Neural progenitor cell (in vitro differentiated cells): ENCODE results near the gene EHBP1. TPM values are rescaled to one million over a fixed set of nuclear protein-coding genes. Genes with fewer than 3 reads are reported as not detected.

Source experiments
- DNase-seq: peaks from one replicate; pipeline ENCODE4 v3.0.0-alpha.2; 2016; ENCODE audit warnings: low spot score
- H2AFZ ChIP-seq: fragments of 200-600 bp; sonication (generic); replicated peaks from 2 replicates; pipeline ENCODE4 v1.6.1; 2016; ENCODE audit warnings: antibody characterized with exemption
- H3F3A ChIP-seq: fragments of 200-600 bp; sonication (generic); 2 replicates; pipeline ENCODE4 v1.6.1; 2016; ENCODE audit warnings: antibody characterized with exemption, low read depth
- H3K27ac ChIP-seq: fragments of 200-600 bp; sonication (generic); 2 replicates; pipeline ENCODE4 v1.5.1; 2016; ENCODE audit warnings: mild to moderate bottlenecking
- H3K27me3 ChIP-seq: fragments of 200-600 bp; sonication (generic); 2 replicates; pipeline ENCODE4 v1.6.1; 2016; ENCODE audit warnings: mild to moderate bottlenecking, moderate library complexity
- H3K36me3 ChIP-seq: fragments of 200-600 bp; sonication (generic); 2 replicates; pipeline ENCODE4 v1.5.1; 2016
- H3K4me1 ChIP-seq: fragments of 200-600 bp; sonication (generic); 2 replicates; pipeline ENCODE4 v1.6.1; 2016; ENCODE audit warnings: mixed run types
- H3K4me2 ChIP-seq: fragments of 200-600 bp; sonication (generic); 2 replicates; pipeline ENCODE4 v1.6.1; 2016
- H3K4me3 ChIP-seq: fragments of 200-600 bp; sonication (generic); 2 replicates; pipeline ENCODE4 v1.5.1; 2016
- H3K79me2 ChIP-seq: fragments of 200-600 bp; sonication (generic); 2 replicates; pipeline ENCODE4 v1.6.1; 2016; ENCODE audit warnings: low read depth
- H3K9ac ChIP-seq: fragments of 200-600 bp; sonication (generic); 2 replicates; pipeline ENCODE4 v1.6.1; 2016
- H3K9me3 ChIP-seq: fragments of 200-600 bp; sonication (generic); 2 replicates; pipeline ENCODE4 v1.5.1; 2016; ENCODE audit warnings: low read depth
- H4K20me1 ChIP-seq: fragments of 200-600 bp; sonication (generic); 2 replicates; pipeline ENCODE4 v1.6.1; 2016; ENCODE audit warnings: low read depth
- H3K27ac Mint-ChIP-seq: 3 replicates; pipeline ENCODE4 v1.8.0; 2021; ENCODE audit warnings: mixed read lengths
- H3K27me3 Mint-ChIP-seq: 2 replicates; pipeline ENCODE4 v1.8.0; 2022; ENCODE audit warnings: low read depth, mild to moderate bottlenecking, inconsistent platforms, moderate library complexity, mixed read lengths; ENCODE audit not compliant: insufficient read depth
- H3K36me3 Mint-ChIP-seq: 3 replicates; pipeline ENCODE4 v1.8.0; 2021; ENCODE audit warnings: mixed read lengths
- H3K4me1 Mint-ChIP-seq: 3 replicates; pipeline ENCODE4 v1.8.0; 2021; ENCODE audit warnings: mixed read lengths
- H3K4me3 Mint-ChIP-seq: 3 replicates; pipeline ENCODE4 v1.8.0; 2021; ENCODE audit warnings: mild to moderate bottlenecking, moderate library complexity, mixed read lengths
- H3K9me3 Mint-ChIP-seq: 3 replicates; pipeline ENCODE4 v1.8.0; 2020; ENCODE audit warnings: mixed read lengths
- CTCF ChIP-seq: fragments of 200-600 bp; sonication (generic); IDR thresholded peaks from 2 replicates; pipeline ENCODE4 v1.5.1; 2017; ENCODE audit warnings: antibody characterized with exemption, mild to moderate bottlenecking
- EZH2 ChIP-seq: fragments of 200-600 bp; sonication (generic); IDR thresholded peaks from 2 replicates; pipeline ENCODE4 v1.6.1; 2017; ENCODE audit warnings: antibody characterized with exemption, mild to moderate bottlenecking, moderate library complexity
- EZH2phosphoT487 ChIP-seq: fragments of 200-600 bp; sonication (generic); IDR thresholded peaks from 2 replicates; pipeline ENCODE4 v1.6.1; 2017; ENCODE audit warnings: antibody characterized with exemption
- total RNA-seq: library from RNA; depleted of rRNA; stranded (reverse); fragments of >200 nt; gene quantifications from 2 replicates; pipeline ENCODE4 v1.2.3, GENCODE V29; 2015; ENCODE audit warnings: low replicate concordance

EHBP1 gene
- total RNA-seq, 1 donor from 2014 or later, result 65.8 TPM

GRCh38 chr2:62897187-62897827, 191.8 kb downstream of the EHBP1 start:
- H3K9me3 ChIP-seq, result no peaks in the 10 kb centered on the region
- no peaks in the 10 kb centered on the region for H3K36me3 ChIP-seq
- H3K27me3 Mint-ChIP-seq, result no peaks in the 10 kb centered on the region
- no peak for DNase-seq
- H3K36me3 Mint-ChIP-seq, result no peaks in the 10 kb centered on the region
- H3K4me1 ChIP-seq, result no peaks in the 10 kb centered on the region
- no peak overlapping the region for H3K4me3 Mint-ChIP-seq
- H3F3A ChIP-seq, result no peaks in the 10 kb centered on the region
- TF ChIP-seq EZH2, result no peak
- no peak for TF ChIP-seq EZH2phosphoT487
- TF ChIP-seq CTCF, result no peak
- no peaks in the 10 kb centered on the region for H4K20me1 ChIP-seq
- peaks cover 7% of the 10 kb centered on the region for H3K4me1 Mint-ChIP-seq
- no peak overlapping the region for H3K9ac ChIP-seq
- no peak overlapping the region for H2AFZ ChIP-seq
- no peak overlapping the region for H3K4me3 ChIP-seq
- H3K27ac Mint-ChIP-seq, result no peak overlapping the region
- H3K27me3 ChIP-seq, result no peaks in the 10 kb centered on the region
- H3K4me2 ChIP-seq, result no peak overlapping the region
- no peak overlapping the region for H3K27ac ChIP-seq
- no peaks in the 10 kb centered on the region for H3K9me3 Mint-ChIP-seq
- H3K79me2 ChIP-seq, result no peaks in the 10 kb centered on the region

- DNase-seq, result no peak
- Mint-ChIP-seq H3K36me3 (no peaks in the 10 kb centered on the region), H3K4me3 (no peak overlapping the region), H3K4me1 (no peaks in the 10 kb centered on the region), H3K9me3 (no peaks in the 10 kb centered on the region), H3K27ac (no peak overlapping the region), H3K27me3 (no peaks in the 10 kb centered on the region)
- no peaks in the 10 kb centered on the region for H3K27me3 ChIP-seq
- H3K36me3 ChIP-seq, result peaks cover 5% of the 10 kb centered on the region
- H2AFZ ChIP-seq, result no peak overlapping the region
- H3K4me3 ChIP-seq, result no peak overlapping the region
- TF ChIP-seq EZH2 (no peak), CTCF (no peak), EZH2phosphoT487 (no peak)
- no peaks in the 10 kb centered on the region for H3K79me2 ChIP-seq
- H3K9ac ChIP-seq, result no peak overlapping the region
- H3K27ac ChIP-seq, result no peak overlapping the region
- no peaks in the 10 kb centered on the region for H3K4me1 ChIP-seq
- no peaks in the 10 kb centered on the region for H4K20me1 ChIP-seq
- no peaks in the 10 kb centered on the region for H3K9me3 ChIP-seq
- H3K4me2 ChIP-seq, result no peak overlapping the region
- no peaks in the 10 kb centered on the region for H3F3A ChIP-seq
Measured at GRCh38 chr2:62904344-62904743, 198.8 kb downstream of the EHBP1 start.

GRCh38 chr2:62908145-62908544, 202.6 kb downstream of the EHBP1 start:
- no peaks in the 10 kb centered on the region for H3K9me3 Mint-ChIP-seq

More at GRCh38 chr2:62908145-62908544, 202.6 kb downstream of the EHBP1 start:
- Mint-ChIP-seq H3K4me1 (no peaks in the 10 kb centered on the region), H3K27ac (no peak overlapping the region), H3K4me3 (no peak overlapping the region), H3K27me3 (no peaks in the 10 kb centered on the region), H3K36me3 (no peaks in the 10 kb centered on the region)
- H3K4me2 ChIP-seq, result no peak overlapping the region
- no peaks in the 10 kb centered on the region for H4K20me1 ChIP-seq
- H3K4me1 ChIP-seq, result no peaks in the 10 kb centered on the region
- H3K9me3 ChIP-seq, result no peaks in the 10 kb centered on the region
- peaks cover under 1% of the 10 kb centered on the region for H3K36me3 ChIP-seq
- no peaks in the 10 kb centered on the region for H3K79me2 ChIP-seq
- H3K9ac ChIP-seq, result no peak overlapping the region
- no peaks in the 10 kb centered on the region for H3K27me3 ChIP-seq
- H3K4me3 ChIP-seq, result no peak overlapping the region
- no peak overlapping the region for H3K27ac ChIP-seq
- DNase-seq, result no peak
- H2AFZ ChIP-seq, result no peak overlapping the region
- TF ChIP-seq EZH2 (no peak), EZH2phosphoT487 (no peak), CTCF (no peak)
- no peaks in the 10 kb centered on the region for H3F3A ChIP-seq
